Vagina (tissue), 2 donors: ENCODE results near the gene FOSL1.

ENCODE experiments used
- CTCF ChIP-seq, 3 experiments: fragments of 450-650 bp in 2 of 3; fragments of 200-600 bp in 1 of 3; sonication (generic) in 1 of 3; IDR thresholded peaks; one replicate each; pipeline ENCODE4 v1.5.1; 2017 to 2019; ENCODE audit warnings: antibody characterized with exemption in 3 of 3, mild to moderate bottlenecking in 2 of 3, moderate library complexity in 2 of 3
- POLR2A ChIP-seq, 2 donors: fragments of 450-650 bp; IDR thresholded peaks; one replicate each; pipeline ENCODE4 v1.6.1; 2017; ENCODE audit warnings: antibody characterized with exemption in 2 of 2, mild to moderate bottlenecking in 2 of 2, moderate library complexity in 2 of 2
- POLR2AphosphoS5 ChIP-seq, 2 donors: sonication (generic); formaldehyde crosslinking; IDR thresholded peaks; one replicate each; pipeline ENCODE4 v1.9.0; 2017; ENCODE audit warnings: antibody characterized with exemption in 2 of 2, mild to moderate bottlenecking in 2 of 2, low read depth in 1 of 2; ENCODE audit not compliant: insufficient read depth in 1 of 2

- no peak for TF ChIP-seq CTCF (IDR thresholded peaks at IDR 0.05)
- TF ChIP-seq POLR2AphosphoS5 (IDR thresholded peaks at IDR 0.05; ENCODE audit: insufficient read depth in 1 of 2, low read depth in 1 of 2) = peak in 1 of 2 donors; percentile 60
- TF ChIP-seq POLR2A (IDR thresholded peaks at IDR 0.05) = no peak
Measured at GRCh38 chr11:65859812-65860277, 40.3 kb downstream of the FOSL1 start.
